ENCODE measurements around the gene MYOM1. TPM values are rescaled to one million over a fixed set of nuclear protein-coding genes. Genes with fewer than 3 reads are reported as not detected.
"Not testable (repeated sequence)": the region's sequence is repeated elsewhere in the genome, so short reads cannot be mapped to it uniquely, and the experiment has no call there.

Gene MYOM1
- total RNA-seq, 1 donor from 2014 or later: 3.9 TPM

DNA sequence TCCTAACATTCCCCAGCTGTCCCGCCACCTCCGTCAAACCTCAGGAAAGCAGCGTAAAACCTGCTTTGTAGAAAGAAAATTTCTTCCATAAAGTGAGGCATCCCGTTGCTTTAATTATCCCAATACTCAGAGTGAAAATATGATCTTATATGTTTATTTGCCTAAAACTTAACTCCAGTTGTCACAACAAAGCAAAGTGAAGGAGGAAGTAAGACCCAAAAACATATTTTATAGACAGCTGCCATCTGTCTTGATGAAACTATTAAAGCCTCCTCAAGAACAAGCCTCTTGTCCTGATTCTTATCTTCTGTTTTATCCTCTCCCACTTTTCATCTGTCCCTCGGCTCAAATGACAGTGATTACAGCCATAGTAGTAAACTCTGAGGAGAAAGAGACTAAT, 177.9 kb downstream of the MYOM1 start:
- no peak for DNase-seq (ENCODE audit: low spot score)

DNA sequence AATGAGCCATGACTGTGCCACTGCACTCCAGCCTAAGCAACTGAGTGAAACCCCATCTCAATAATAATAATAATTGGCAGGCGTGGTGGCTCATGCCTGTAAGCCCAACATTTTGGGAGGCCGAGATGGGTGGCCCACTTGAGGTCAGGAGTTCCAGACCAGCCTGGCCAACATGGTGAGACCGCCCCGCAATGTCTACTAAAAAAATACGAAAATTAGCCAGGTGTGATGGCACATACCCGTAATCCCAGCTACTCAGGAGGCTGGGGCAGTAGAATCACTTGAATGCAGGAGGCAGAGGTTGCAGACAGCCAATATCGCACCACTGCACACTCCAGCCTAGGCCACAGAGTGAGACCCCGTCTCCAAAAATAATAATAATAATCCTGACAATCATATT, 178.9 kb downstream of the MYOM1 start:
- DNase-seq (ENCODE audit: low spot score): no peak

DNA sequence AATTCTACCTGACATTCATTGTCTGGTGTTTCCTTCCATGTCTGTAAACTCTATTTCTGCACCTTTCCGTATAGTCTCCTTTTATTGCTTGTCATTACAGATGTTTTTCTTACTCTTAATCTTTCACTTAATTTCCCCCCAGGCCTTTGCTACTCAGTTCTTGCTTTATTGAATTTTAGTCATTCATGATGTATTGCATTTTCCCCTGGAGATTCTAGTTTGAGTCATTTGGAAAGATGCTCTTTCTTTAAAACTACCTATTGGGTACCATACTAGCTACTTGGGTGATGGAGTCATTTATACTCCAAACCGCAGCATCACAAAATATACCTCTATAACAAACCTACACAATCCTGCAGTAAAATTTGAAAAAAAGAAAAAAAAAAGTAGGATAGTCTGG, 179.6 kb downstream of the MYOM1 start:
- DNase-seq (ENCODE audit: low spot score): no peak

DNA sequence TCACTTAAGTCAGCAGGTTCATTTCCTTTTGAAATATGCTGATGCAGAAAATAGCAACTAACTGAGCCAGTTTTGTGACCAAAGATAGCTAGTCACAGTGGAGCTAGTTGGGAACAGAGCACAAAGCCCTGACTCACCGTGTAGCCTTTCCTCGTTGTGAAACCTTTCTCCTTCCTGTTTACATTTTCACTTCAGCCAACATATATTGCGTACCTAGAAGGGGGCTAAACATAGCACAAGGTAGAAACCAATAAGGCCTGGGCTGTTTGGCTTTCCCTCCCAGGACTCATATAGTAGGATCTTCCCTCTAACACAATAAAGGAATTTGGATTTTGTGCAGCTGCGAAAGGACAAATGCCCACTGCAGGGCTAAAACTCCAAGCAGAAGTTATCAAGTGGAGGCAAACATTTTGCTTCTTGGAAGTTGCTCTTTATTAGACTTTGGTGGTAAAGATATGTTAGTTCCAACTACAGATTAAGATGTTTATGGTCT, 182.3 kb downstream of the MYOM1 start:
- no peak for DNase-seq (ENCODE audit: low spot score)

DNA sequence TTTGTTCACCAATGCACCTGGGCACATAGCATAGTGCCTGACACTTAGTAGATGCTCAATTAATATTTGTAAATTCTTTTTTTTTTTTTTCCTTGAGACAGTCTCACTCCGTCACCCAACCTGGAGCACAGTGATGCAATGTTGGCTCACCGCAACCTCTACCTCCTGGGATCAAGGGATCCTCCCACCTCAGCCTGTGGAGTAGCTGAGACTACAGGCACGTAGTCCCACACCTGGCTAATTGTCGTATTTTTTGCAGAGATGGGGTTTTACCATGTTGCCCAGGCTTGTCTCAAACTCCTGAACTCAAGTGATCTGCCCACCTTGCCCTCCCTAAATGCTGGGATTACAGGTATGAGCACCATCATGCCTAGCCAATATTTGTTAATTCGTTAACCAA, 183.7 kb downstream of the MYOM1 start:
- no peak for DNase-seq (ENCODE audit: low spot score)

DNA sequence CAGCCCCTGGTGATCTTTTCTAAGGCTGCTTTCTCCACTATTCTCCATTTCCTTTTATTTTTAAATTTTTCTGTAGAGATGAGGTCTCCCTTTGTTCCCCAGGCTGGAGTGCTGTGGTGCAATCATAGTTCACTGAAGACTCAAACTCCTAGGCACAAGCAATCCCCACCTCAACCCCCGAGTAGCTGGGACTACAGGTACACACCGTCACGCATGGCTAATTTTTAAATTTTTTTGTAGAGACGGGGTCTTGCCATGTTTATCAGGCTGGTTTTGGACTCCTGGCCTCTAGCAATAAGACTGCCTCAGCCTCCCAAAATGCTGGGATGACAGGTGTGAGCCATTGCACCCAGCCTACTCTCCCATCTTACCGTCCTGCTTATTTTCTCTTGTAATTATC, 184.1 kb downstream of the MYOM1 start:
- no peak for DNase-seq (ENCODE audit: low spot score)

DNA sequence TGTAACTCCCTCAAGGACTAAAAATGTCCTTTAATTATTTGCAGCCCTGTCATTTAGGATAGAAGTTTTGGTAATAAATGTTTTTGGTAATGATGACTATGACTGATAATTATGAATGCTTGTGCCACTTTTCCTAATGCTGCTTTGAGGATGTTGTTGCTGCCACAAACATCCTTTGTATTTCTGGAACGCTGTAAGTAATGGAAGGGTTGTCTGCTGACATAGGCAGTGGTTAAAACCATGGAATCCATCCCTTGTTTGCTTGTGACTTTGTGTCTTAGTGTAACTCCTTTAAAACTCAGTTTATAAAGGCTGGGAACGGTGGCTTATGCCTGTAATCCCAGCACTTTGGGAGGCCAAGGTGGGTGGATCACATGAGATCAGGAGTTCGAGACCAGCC, 187.0 kb downstream of the MYOM1 start:
- DNase-seq (ENCODE audit: low spot score): no peak

DNA sequence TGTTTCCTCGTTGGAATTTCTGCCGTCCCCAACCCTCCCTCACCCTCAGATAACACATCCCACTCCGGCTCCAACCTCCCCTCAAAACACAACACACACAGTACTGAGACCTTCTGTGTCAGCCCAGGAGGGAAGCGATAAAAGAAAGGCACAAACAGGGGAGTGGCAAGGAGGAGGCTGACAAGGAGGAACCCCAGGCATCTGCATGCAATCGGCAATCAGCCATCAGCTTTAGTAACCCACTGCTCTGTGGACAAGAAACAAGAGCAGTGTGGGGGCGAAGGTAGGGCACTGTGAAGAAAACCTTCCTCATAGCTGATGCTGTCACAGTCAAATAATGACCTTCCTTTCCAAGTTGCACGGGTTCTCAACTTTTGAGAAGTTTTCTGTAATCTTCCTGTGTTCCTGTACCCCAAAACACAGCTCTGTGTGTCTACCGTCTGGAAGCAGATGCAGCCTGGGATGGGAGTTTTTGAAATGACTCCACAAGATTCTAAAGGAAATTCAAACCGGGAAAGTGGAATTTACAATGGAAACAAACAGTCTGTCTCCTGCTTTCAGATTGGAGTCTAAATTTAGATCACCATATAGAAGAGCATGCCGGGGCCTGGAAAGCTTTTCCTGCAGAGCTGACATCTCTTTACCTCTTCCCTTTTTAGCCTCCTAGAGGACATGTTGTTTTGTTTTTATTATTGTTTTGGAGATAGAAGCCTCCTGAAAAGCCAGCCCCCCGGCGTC, 190.4 kb downstream of the MYOM1 start:
- no peak for DNase-seq (ENCODE audit: low spot score)

DNA sequence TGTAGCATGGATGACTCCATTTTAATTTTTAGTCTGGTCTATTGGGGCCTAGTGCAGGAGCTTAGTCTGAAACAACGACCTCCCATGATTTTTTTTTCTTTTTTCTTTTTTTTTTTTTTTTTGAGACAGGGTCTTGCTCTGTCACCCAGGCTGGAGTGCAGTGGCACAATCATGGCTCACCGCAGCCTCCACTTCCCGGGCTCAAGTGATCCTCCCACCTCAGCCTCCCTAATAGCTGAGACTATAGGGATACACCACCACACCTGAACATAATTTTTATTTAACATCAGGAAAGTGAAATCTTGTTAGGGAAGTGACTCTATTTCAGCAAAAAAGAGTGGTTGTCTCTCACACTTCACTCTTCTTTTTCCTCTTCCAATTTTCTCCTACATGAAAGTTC, 191.7 kb downstream of the MYOM1 start:
- DNase-seq (ENCODE audit: low spot score): not testable (repeated sequence)

DNA sequence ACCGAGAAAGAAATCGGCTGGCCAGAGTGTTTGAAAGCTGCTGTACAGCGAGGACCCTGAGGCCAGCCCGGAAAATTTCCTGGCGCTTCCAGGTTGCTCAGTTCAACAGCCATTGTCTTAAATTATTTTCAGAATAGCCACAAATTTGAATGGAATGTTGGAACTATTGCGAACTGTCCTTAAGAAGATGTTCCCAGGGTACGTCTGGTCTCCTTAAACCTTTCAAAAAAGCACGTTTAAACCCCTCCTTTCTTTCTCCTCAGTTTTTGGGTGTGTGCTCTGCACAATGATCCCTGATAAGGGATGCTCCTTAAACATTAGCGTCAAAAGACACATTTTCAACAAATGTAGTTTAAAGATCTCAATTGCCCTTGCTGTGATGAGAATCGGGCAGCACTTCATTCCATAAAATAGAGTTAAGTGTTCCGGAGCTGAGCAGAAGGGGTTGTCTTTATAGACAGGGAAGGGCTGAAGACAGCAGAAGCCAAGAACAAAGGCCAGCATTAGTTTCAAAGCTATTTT, 192.3 kb downstream of the MYOM1 start:
- DNase-seq (ENCODE audit: low spot score): no peak

DNA sequence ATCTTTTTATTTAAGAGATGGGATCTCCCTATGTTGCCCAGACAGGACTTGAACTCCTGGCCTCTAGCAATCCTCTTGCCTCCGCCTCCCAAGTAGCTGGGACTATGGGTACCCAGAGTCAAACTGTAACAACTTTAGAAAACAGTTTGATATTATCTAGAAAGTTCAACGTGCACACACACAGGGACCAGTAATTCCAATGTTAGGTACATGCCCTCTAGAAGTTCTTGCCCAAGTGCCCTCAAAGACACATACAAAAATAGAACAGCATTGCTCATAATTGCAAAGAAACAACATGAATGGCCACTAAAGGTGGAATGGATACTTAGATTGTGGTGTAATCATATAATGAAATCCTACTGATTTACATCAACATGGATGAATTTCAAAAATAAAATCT, 194.2 kb downstream of the MYOM1 start:
- DNase-seq (ENCODE audit: low spot score): no peak

DNA sequence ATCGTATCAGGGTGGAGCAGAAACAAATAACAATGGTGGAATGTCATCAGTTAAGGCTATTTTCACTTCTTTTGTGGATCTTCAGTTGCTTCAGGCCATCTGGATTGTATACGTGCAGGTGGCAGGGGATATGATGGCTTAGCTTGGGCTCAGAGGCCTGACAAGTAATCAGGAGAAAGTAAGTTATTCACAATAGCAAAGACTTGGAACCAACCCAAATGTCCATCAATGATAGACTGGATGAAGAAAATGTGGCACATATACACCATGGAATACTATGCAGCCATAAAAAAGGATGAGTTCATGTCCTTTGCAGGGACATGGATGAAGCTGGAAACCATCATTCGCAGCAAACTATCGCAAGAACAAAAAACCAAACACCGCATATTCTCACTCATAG, 196.2 kb downstream of the MYOM1 start:
- DNase-seq (ENCODE audit: low spot score): not testable (repeated sequence)

Other genes with a start within 250 kb of the MYOM1 start
- 29.0 TPM for gene LPIN2, start 206.8 kb downstream of the MYOM1 start, total RNA-seq
- 460 TPM for gene MYL12A, start 27.8 kb upstream of the MYOM1 start, total RNA-seq
- gene MYL12B, start 42.2 kb upstream of the MYOM1 start, total RNA-seq: 291 TPM
- gene TGIF1, start 230.2 kb upstream of the MYOM1 start, total RNA-seq: 59.3 TPM

Measured in mesenteric fat pad (tissue), 1 donor.